PC-9 (cell line): ENCODE measurements around the gene RALGPS2. TPM values are rescaled to one million over a fixed set of nuclear protein-coding genes. Genes with fewer than 3 reads are reported as not detected.

ENCODE experiments used
- BruUV-seq: library from RNA; stranded (reverse); fragments of 400-500 nt; replicated peaks from 2 replicates; lab custom pipeline; 2021; lab: Mats Ljungman, UMichigan
- CTCF ChIA-PET: fragments of 300-600 bp; sonication (Branson Sonifier 250); formaldehyde crosslinking; loops from one replicate; lab custom pipeline; 2022; ENCODE audit warnings: antibody characterized with exemption; lab: Charles Lee
- POLR2A ChIA-PET: fragments of 300-600 bp; sonication (Branson Sonifier 250); formaldehyde crosslinking; loops from one replicate; lab custom pipeline; 2022; ENCODE audit warnings: antibody characterized with exemption; ENCODE audit not compliant: unreplicated experiment; lab: Charles Lee
- DNase-seq, 2 experiments: peaks; one replicate each; pipeline versions ENCODE4 v3.0.0 to v3.0.0-alpha.2; 2015 to 2022; ENCODE audit warnings: mixed read lengths in 1 of 2
- H2AFZ ChIP-seq: fragments of 200-600 bp; sonication (generic); 2 replicates; pipeline ENCODE4 v1.8.1; 2017; ENCODE audit warnings: antibody characterized with exemption
- H3F3A ChIP-seq: fragments of 200-600 bp; sonication (generic); 2 replicates; pipeline ENCODE4 v1.8.1; 2017; ENCODE audit warnings: antibody characterized with exemption, mild to moderate bottlenecking, low read depth; ENCODE audit not compliant: insufficient read depth
- H3K27ac ChIP-seq: fragments of 200-600 bp; sonication (generic); 2 replicates; pipeline ENCODE4 v1.6.1; 2016; ENCODE audit warnings: mixed run types
- H3K27me3 ChIP-seq: fragments of 200-600 bp; sonication (generic); 2 replicates; pipeline ENCODE4 v1.6.1; 2016; ENCODE audit warnings: low read depth, mixed run types; ENCODE audit not compliant: insufficient read depth
- H3K36me3 ChIP-seq: fragments of 200-600 bp; sonication (generic); 2 replicates; pipeline ENCODE4 v1.6.1; 2016; ENCODE audit warnings: low read depth, mixed run types
- H3K4me1 ChIP-seq: fragments of 200-600 bp; sonication (generic); replicated peaks from 2 replicates; pipeline ENCODE4 v1.6.1; 2016; ENCODE audit warnings: mixed run types; ENCODE audit not compliant: insufficient read depth
- H3K4me2 ChIP-seq: fragments of 200-600 bp; sonication (generic); 2 replicates; pipeline ENCODE4 v1.6.1; 2017; ENCODE audit warnings: mixed run types
- H3K4me3 ChIP-seq: fragments of 200-600 bp; sonication (generic); 2 replicates; pipeline ENCODE4 v1.6.1; 2016; ENCODE audit warnings: mixed run types
- H3K79me2 ChIP-seq: fragments of 200-600 bp; sonication (generic); 2 replicates; pipeline ENCODE4 v1.6.1; 2017; ENCODE audit warnings: low read depth, mixed run types
- H3K9me2 ChIP-seq: fragments of 200-600 bp; sonication (generic); 2 replicates; pipeline ENCODE4 v1.8.1; 2017; ENCODE audit warnings: mild to moderate bottlenecking; ENCODE audit not compliant: insufficient read depth
- H3K9me3 ChIP-seq: fragments of 200-600 bp; sonication (generic); 2 replicates; pipeline ENCODE4 v1.8.1; 2016; ENCODE audit warnings: low read depth; ENCODE audit not compliant: insufficient read depth
- H4K20me1 ChIP-seq: fragments of 200-600 bp; sonication (generic); 2 replicates; pipeline ENCODE4 v1.8.1; 2017; ENCODE audit not compliant: insufficient read depth
- EZH2 ChIP-seq: fragments of 200-600 bp; sonication (generic); IDR thresholded peaks from 2 replicates; pipeline ENCODE4 v1.8.0; 2017; ENCODE audit warnings: antibody characterized with exemption, low read depth
- intact Hi-C: fragments of 100-400 bp; cut with micrococcal nuclease; formaldehyde crosslinking; loops from one replicate; pipeline ENCODE4 v1.10.0; 2022; ENCODE audit not compliant: unreplicated experiment
- total RNA-seq: library from RNA; stranded (reverse); gene quantifications from 2 replicates; pipeline ENCODE4 v1.2.3, GENCODE V29; 2021
- TF ChIP-seq, protein P1 (sequence below): fragments of 200-600 bp; sonication (generic); conservative IDR thresholded peaks from 2 replicates; pipeline ENCODE4 v1.6.1; 2017; ENCODE audit warnings: mixed run types, antibody characterized with exemption, mild to moderate bottlenecking, moderate library complexity

Gene RALGPS2
- total RNA-seq, 1 experiment from 2014 or later: 62.4 TPM

DNA sequence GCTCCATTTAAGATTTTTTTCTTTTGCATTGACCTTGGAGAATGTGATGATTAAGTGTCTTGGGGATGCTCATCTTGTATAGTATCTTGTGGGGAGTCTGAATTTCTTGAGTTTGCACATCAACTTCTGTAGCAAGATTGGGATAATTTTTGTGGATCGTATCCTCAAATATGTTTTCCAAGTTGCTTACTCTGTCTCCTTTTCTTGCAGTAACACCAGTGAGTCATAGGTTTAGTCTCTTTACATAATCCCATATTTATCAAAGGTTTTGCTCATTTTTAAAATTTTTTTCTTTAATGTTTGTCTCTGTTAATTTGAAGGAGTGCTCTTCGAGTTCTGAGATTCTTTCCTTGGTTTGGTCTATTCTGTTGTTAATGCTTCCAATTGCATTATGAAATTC, 187.6 kb downstream of the RALGPS2 start:
- TF ChIP-seq, protein P1, sequence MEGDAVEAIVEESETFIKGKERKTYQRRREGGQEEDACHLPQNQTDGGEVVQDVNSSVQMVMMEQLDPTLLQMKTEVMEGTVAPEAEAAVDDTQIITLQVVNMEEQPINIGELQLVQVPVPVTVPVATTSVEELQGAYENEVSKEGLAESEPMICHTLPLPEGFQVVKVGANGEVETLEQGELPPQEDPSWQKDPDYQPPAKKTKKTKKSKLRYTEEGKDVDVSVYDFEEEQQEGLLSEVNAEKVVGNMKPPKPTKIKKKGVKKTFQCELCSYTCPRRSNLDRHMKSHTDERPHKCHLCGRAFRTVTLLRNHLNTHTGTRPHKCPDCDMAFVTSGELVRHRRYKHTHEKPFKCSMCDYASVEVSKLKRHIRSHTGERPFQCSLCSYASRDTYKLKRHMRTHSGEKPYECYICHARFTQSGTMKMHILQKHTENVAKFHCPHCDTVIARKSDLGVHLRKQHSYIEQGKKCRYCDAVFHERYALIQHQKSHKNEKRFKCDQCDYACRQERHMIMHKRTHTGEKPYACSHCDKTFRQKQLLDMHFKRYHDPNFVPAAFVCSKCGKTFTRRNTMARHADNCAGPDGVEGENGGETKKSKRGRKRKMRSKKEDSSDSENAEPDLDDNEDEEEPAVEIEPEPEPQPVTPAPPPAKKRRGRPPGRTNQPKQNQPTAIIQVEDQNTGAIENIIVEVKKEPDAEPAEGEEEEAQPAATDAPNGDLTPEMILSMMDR: no peak
- TF ChIP-seq EZH2: no peak
- CTCF ChIA-PET: no interaction called here
- Histone ChIP-seq H3K9me2 (no peaks in the 10 kb centered on the region), H3K27ac (no peak overlapping the region), H3K4me1 (no peaks in the 10 kb centered on the region), H3K36me3 (peaks cover 49% of the 10 kb centered on the region), H3K27me3 (no peaks in the 10 kb centered on the region), H3K9me3 (peaks cover 6% of the 10 kb centered on the region; the same call in 1 of the 2 replicates), H3K4me2 (no peak overlapping the region), H3F3A (no peaks in the 10 kb centered on the region; the same call in 1 of the 2 replicates), H3K79me2 (no peaks in the 10 kb centered on the region), H3K4me3 (no peak overlapping the region), H2AFZ (no peak overlapping the region), H4K20me1 (no peaks in the 10 kb centered on the region)
- intact Hi-C loops: no loop called here
- DNase-seq: no peak
- POLR2A ChIA-PET: no interaction called here
- no TSS peak for BruUV-seq

DNA sequence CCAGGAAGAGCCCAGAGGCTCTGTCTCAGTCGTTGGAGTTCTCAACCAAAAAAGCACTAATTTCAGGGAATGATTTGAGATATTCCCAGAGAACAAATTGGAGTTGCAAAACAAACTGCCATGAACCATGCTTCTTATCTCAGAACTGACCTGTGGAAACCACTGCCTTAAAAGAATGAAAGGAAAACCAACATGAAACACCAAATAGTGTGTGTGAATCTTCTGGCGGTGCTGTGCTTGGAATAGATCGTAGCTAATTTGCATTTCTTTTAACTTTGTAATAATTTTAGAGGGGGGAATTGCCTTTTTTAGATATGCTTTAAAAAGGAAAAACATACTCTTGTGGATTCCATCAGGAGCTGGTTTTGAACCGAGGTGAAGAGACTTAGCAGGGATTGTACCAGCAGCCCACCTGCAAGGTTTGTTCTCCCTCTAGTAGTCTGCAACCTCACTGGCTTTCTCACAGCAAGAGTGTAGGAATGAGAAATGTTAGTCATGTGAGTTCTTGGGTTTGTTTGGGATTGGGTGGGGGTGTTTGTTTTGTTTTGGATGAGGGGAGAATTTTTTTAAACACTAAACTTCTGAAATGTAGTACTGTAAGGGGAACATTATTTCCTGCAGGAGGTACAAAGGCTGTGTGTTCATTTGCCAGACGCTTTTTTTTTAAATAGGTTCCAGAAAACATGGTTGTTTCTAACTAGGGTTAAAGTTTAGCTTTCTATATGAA, 191.6 kb downstream of the RALGPS2 start:
- CTCF ChIA-PET: no interaction called here
- POLR2A ChIA-PET: no interaction called here
- no TSS peak for BruUV-seq
- intact Hi-C loops: no loop called here
- TF ChIP-seq, protein P1: no peak
- TF ChIP-seq EZH2: no peak
- H3K4me2 ChIP-seq: no peak overlapping the region
- no peaks in the 10 kb centered on the region for H3K27me3 ChIP-seq
- no peaks in the 10 kb centered on the region for H3K79me2 ChIP-seq
- no peaks in the 10 kb centered on the region for H3K9me2 ChIP-seq
- H4K20me1 ChIP-seq: no peaks in the 10 kb centered on the region
- H3K36me3 ChIP-seq: peaks cover 39% of the 10 kb centered on the region
- no peaks in the 10 kb centered on the region for H3K4me1 ChIP-seq
- H3K9me3 ChIP-seq: no peaks in the 10 kb centered on the region
- no peak overlapping the region for H2AFZ ChIP-seq
- H3K4me3 ChIP-seq: no peak overlapping the region
- no peak for DNase-seq
- H3K27ac ChIP-seq: no peak overlapping the region
- H3F3A ChIP-seq: no peaks in the 10 kb centered on the region; the same call in 1 of the 2 replicates

DNA sequence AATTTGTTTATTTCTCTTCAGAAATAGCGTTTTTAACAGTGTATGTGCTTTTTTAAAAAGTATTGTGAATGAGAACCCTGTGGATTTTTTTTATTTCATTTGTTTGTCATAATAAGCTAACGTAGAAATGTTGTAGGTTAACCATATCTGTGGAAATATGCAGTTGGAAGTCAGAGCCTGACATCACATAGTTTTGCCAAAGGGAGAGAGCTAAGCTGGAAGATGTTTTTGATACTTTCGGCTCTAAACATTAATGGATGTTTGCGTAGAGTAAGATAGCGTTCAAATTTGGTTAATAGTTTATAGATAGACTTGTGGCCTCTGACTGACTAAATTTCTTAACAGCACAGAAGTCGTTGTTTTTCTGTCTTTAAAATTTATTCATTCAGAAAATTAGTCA, 193.3 kb downstream of the RALGPS2 start:
- H3K4me3 ChIP-seq: no peak overlapping the region
- H4K20me1 ChIP-seq: no peaks in the 10 kb centered on the region
- H3K9me3 ChIP-seq: no peaks in the 10 kb centered on the region
- H3K4me2 ChIP-seq: no peak overlapping the region
- no peak for DNase-seq
- CTCF ChIA-PET: no interaction called here
- POLR2A ChIA-PET: interaction anchor here (0.6 to 0.7 kb wide), 2 partner anchors 124 to 292 kb away, joined by 6 to 11 read pairs; no protein-coding TSS in a partner anchor
- TF ChIP-seq EZH2: no peak
- TF ChIP-seq, protein P1: no peak
- no TSS peak for BruUV-seq
- peaks cover 26% of the 10 kb centered on the region for H3K36me3 ChIP-seq
- no peak overlapping the region for H3K27ac ChIP-seq
- no peak overlapping the region for H2AFZ ChIP-seq
- H3K4me1 ChIP-seq: no peaks in the 10 kb centered on the region
- no peaks in the 10 kb centered on the region for H3K79me2 ChIP-seq
- no peaks in the 10 kb centered on the region for H3K27me3 ChIP-seq
- no peaks in the 10 kb centered on the region for H3F3A ChIP-seq
- intact Hi-C loops: no loop called here
- no peaks in the 10 kb centered on the region for H3K9me2 ChIP-seq
